Activated CD8-positive, alpha-beta memory T cell treated with anti-CD3 and anti-CD28 coated beads, Interleukin-2, amount 50 U/mL, for 24 hours (primary cell): Measurements from ENCODE around the gene ETFBKMT.
"Not testable (repeated sequence)": the region's sequence is repeated elsewhere in the genome, so short reads cannot be mapped to it uniquely, and the experiment has no call there.

Experiments used
- DNase-seq: peaks from one replicate; pipeline ENCODE4 v3.0.0-alpha.2; 2020; ENCODE audit errors: extremely low read depth

The ETFBKMT gene

GRCh38 chr12:31655792-31656191, 3.7 kb upstream of the ETFBKMT start:
- no peak for DNase-seq

GRCh38 chr12:31658471-31659086, 909 bp upstream of the ETFBKMT start:
- no peak for DNase-seq

DNA sequence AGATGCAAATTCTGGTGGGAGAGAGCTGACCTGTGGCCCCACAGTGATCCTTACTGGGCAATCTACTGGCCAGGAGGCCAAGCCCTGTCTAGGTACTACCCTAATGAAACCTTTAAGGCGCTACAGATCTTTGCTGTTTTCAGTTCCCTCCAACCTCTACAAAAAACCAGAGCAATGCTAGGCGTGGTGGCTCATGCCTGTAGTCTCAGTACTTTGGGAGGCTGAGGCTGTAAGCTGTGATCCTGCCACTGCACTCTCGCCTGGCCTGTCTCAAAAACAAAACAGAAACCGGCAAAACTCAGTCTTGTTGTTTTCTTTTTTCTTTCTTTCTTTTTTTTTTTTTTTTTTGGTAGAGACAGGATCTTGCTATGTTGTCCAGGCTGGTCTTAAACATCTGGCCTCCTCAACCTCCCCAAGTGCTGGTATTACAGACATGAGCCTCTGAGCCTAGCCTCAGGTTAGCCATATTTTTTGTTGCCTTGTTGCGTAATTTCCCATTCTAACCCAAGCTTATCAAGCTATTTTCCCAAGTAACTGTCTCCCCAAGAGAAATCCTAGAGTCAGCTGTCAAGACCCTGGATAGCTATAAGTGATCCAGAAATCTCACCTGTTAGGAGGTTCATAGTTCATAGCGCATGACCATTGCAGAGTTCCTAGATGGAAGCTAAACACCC, 2.8 kb downstream of the ETFBKMT start:
- DNase-seq, result no peak

DNA sequence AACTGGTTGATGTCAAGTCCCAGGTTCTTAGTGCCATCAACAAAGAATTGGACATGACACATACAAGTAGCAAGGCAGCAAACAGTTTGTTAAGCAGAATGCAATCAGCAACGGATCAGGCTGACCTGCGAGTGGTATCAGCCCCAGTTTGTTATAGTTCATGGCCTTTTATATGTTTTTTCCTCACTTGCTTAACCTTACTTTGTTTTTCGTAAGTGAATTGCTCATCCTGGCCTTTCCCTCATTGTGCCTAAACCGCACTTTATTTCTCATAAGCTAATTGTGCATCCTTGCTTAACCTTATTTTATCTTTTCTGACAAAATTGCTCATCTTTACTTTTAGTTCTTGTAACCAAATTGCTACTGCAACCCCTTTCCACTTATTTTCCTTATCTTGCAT, 4.1 kb downstream of the ETFBKMT start:
- DNase-seq, result no peak

DNA sequence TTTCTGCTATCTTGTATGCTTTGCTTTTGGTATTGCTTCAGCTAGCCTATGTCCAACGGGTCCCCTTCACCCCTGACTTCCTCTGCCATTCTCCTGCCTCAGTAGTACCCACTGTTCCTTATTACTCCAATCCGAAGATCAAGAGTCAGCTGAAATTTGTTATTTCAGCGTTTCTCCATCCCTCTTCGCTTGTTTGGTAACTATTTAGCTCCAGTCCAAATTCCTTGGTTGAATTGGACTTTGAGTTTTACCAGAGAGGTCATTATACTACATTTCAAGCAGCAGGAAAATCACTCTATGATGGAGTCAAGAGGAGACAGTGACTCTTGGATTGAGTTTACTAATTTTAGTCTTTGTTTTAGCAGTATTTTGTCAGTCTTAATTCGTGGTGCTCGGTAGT, 4.5 kb downstream of the ETFBKMT start:
- DNase-seq, result no peak

DNA sequence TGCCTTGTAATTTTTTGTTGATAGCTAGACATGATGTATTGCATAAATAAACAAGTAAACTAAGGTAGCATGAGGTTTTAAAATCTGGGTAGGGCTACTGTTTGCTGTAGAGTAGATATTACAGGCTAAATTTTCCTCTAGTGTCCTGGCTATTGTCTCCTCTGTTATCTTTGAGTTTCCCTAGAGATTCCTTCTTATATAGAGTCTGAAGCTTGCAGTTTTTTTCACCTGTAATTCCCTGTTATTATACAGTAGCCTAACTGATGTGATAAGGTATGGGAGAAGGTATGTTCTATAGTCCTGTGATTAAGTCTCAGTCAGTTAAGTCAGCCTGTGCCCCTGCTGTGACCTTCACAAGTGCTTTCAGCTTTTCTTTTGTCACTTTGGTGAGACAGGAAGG, 9.5 kb downstream of the ETFBKMT start:
- DNase-seq, result no peak

GRCh38 chr12:31669582-31669981, 10.1 kb downstream of the ETFBKMT start:
- not testable (repeated sequence) for DNase-seq

DNA sequence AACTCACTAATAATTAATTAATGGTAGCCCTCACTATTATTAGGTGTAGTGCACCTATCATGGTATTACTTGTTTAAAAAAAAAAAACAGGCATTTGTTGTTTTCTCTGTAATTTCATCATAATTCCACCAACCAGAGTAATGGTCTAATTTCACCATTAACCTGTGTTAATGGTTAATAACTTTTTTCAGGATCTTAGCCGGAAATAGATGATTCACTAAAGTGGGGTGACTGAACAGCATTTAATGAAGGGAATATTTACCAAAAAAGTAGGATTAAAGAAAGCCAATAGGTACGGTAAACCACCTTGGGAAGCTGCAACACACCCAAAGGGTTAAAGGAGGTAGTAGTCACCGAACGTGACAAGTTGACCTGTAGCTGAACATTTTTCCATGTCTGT, 13.0 kb downstream of the ETFBKMT start:
- DNase-seq, result no peak

- DNase-seq, result peak; percentile 34
These were observed 22.9 kb downstream of the ETFBKMT start for GRCh38 chr12:31682136-31682962.

DNA sequence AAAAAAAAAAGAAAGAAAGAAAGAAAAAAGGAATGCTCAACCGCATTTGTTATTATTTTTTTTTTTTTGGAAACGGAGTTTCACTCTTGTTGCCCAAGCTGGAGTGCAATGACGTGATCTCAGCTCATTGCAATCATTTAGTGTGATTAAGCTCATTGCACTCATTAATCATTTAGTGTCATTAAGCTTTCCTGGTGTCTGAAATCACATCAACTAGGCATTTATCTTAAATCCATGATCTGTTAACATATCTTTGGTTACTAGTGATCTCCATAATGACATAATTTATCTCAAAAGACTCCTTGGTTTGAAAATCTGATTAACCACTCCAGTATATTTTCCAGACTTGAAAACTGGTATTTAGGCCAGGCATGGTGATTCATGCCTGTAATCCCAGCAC, 26.3 kb downstream of the ETFBKMT start:
- no peak for DNase-seq

DNA sequence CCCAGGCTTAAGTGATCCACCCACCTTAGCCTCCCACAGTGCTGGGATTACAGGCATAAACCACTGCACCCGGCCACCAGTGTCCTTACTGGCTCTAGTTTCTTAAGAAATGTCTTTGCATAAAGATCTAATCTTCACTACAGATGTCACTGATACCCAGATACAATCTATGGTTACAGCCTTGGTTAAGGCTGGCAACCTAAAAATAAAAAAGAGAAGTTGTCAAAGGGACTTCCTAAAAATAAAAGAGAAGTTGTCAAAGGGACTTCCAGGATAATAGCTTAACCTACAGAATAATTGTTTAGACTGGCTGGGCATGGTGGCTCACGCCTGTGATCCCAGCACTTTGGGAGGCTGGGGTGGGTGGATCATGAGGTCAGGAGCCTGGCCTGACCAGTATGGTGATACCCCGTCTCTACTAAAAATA, 27.6 kb downstream of the ETFBKMT start:
- no peak for DNase-seq

- not testable (repeated sequence) for DNase-seq
These were observed 30.4 kb downstream of the ETFBKMT start for GRCh38 chr12:31689921-31690320.

- no peak for DNase-seq
These were observed 42.6 kb downstream of the ETFBKMT start for GRCh38 chr12:31702047-31702446.

- no peak for DNase-seq
These were observed 46.1 kb downstream of the ETFBKMT start for GRCh38 chr12:31705621-31706020.

DNA sequence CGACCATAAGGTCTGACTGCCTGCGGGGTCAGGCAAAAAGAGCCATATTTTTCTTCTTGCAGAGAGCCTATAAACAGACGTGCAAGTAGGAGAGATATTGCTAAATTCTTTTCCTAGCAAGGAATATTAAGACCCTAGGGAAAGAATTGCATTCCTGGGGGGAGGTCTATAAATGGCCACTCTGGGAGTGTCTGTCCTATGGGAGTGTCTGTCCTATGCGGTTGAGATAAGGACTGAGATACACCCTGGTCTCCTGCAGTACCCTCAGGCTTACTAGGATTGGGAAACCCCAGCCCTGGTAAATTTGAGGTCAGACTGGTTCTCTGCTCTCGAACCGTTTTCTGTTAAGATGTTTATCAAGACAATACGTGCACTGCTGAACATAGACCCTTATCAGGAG, 48.6 kb downstream of the ETFBKMT start:
- not testable (repeated sequence) for DNase-seq

- DNase-seq, result no peak
These were observed 50.7 kb downstream of the ETFBKMT start for GRCh38 chr12:31710021-31710818.

DNA sequence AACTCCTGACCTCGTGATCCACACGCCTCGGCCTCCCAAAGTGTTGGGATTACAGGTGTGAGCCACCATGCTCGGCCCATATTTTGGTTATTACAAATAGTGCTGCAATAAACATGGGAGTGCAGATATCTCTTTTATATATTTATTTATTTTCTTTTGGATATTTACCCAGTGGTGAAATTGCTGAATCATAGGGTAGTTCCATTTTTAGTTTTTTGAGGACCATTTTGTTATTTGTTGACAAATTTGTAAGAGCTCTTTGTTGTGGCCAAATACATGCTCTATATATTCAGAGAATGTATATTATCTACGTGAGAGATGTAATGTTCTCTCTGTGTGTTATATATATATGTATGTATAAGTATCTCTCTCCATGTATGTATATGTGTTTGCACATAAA, 53.4 kb downstream of the ETFBKMT start:
- no peak for DNase-seq

DNA sequence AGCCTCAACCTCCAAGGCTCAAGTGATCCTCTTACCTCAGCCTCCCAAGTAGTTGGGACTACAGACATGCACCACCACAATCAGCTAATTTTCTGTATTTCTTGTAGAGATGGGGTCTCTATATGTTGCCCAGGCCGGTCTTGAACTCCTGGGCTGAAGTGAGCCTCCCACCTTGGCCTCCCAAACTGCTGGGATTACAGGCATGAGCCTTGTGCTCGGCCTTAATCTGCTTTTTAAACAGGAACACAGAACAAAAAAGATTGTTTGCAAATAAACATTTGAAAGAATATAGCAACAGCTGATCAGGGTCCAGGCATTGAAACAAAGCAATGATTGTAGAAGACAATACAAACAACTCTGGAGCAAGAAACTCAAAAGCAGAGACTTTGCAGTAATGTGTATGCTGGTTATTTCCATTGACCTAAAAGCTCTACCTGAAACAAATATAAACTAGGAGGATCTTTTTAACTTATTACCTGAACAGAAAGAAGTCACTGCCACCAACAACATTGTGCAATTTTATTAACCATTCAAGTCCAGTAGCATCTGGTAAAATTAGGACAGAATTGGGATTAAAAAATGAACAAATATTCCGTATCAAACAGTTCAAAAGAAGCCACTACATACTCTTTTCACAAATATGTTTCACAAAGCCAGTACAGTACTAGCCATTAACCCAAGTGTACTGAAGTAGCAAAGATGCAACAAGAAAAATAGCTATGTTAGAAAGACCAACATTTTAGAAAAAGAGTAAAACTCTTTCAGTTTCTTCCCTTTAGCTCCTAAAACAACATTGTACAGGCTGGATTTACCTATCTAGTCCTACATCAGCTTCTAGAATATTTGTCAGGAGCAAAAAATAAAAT, 55.2 kb downstream of the ETFBKMT start:
- DNase-seq, result no peak

DNA sequence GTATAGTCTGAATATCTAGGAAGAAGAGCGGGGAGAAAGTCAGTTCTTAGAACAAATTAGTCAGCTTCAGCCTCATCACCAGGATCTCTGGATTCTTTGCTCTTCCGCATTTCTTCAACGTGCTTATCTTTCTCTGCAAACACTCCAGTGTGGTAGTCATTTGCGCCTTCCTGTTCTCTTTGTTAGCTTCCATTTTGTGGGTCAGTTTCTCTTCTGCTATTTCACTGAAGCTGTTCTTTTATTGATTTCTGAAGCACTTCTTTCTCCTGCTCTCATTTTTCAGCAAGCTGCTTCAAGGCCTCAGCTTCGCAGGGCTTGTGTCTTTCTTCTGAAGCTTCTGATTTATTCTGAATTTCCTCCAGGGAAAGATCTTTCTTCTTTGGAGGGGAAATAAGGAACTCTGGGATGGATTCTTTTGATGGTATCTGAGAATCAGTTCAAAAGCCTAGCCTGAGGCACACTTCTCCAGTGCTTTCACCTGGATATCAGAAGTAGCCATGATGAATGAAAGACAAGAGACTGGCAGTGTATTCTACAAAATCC, 55.9 kb downstream of the ETFBKMT start:
- DNase-seq, result no peak

DNA sequence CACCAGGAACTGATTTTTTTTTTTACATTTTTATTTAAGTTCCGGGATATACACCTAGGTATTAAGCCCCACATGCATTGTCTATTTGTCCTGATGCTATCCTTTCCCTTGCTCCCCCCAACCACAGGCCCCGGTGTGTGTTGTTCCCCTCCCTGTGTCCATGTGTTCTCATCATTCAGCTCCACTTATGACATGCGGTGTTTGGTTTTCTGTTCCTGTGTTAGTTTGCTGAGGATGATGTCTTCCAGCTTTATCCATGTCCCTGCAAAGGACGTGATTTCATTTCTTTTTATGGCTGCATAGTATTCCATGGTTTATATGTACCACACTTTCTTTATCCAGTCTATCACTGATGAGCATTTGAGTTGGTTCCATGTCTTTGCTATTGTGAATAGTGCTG, 57.5 kb downstream of the ETFBKMT start:
- DNase-seq, result not testable (repeated sequence)
